Activated gamma-delta T cell treated with anti-CD3 and anti-CD28 coated beads, Interleukin-2, amount 50 U/mL, for 16 hours (primary cell): Measurements from ENCODE around the gene MED25.
A peak's percentile ranks its signal among the peaks of the same experiment; 100 is the strongest.

Experiments
- DNase-seq: peaks from one replicate; pipeline ENCODE4 v3.0.0-alpha.2; 2020; ENCODE audit warnings: low read depth

The MED25 gene

GRCh38 chr19:49873834-49874233 lies 55.7 kb downstream of the MED25 start:
- no peak for DNase-seq

GRCh38 chr19:49874503-49875157 lies 56.5 kb downstream of the MED25 start:
- no peak for DNase-seq

GRCh38 chr19:49875177-49875576 lies 57.1 kb downstream of the MED25 start:
- DNase-seq, result no peak

GRCh38 chr19:49875857-49876421 lies 57.9 kb downstream of the MED25 start:
- DNase-seq, result peak; percentile 34

- peak; percentile 94 for DNase-seq
Observed at GRCh38 chr19:49876422-49877019, 58.4 kb downstream of the MED25 start.

GRCh38 chr19:49877020-49877878 lies 59.2 kb downstream of the MED25 start, which contains the start of the genes AKT1S1 and TBC1D17:
TSS of gene AKT1S1 (minus strand) at chr19:49877355. CDS start at chr19:49873295, 4,060 bp downstream.
TSS of gene TBC1D17 (plus strand) at chr19:49877702. CDS start at chr19:49877724, 22 bp downstream.
- DNase-seq, result peak; percentile 96

GRCh38 chr19:49877879-49878743 lies 60.0 kb downstream of the MED25 start:
- DNase-seq, result peak; percentile 96

GRCh38 chr19:49878744-49879070 lies 60.6 kb downstream of the MED25 start:
- no peak for DNase-seq

- DNase-seq, result no peak
Observed at GRCh38 chr19:49879243-49879963, 61.3 kb downstream of the MED25 start.

- no peak for DNase-seq
Observed at GRCh38 chr19:49880162-49880869, 62.2 kb downstream of the MED25 start.

- DNase-seq, result no peak
Observed at GRCh38 chr19:49881186-49881585, 63.1 kb downstream of the MED25 start.

GRCh38 chr19:49881672-49882394 lies 63.7 kb downstream of the MED25 start:
- no peak for DNase-seq

GRCh38 chr19:49882643-49883042 lies 64.6 kb downstream of the MED25 start:
- DNase-seq, result no peak

GRCh38 chr19:49883094-49883493 lies 65.0 kb downstream of the MED25 start:
- no peak for DNase-seq

GRCh38 chr19:49884109-49884508 lies 66.0 kb downstream of the MED25 start:
- no peak for DNase-seq

GRCh38 chr19:49884760-49885159 lies 66.7 kb downstream of the MED25 start:
- no peak for DNase-seq
